Stimulated activated CD4-positive, alpha-beta T cell treated with anti-CD3 and anti-CD28 coated beads, Interleukin-2, amount 100 ng/mL, for 48 hours (primary cell): ENCODE measurements around the gene ZNF836.

Experiments
- DNase-seq, 2 donors: peaks; one replicate each; pipeline ENCODE4 v3.0.0-alpha.2; 2020

Gene ZNF836

GRCh38 chr19:52188822-52189734 lies 17.7 kb upstream of the ZNF836 start:
- peak in 1 of 2 donors; percentile 90 for DNase-seq

GRCh38 chr19:52187407-52187806 lies 16.0 kb upstream of the ZNF836 start:
- no peak for DNase-seq

GRCh38 chr19:52176574-52176973 lies 5.2 kb upstream of the ZNF836 start:
- no peak for DNase-seq

- DNase-seq, result no peak
Measured at GRCh38 chr19:52172347-52172746, 926 bp upstream of the ZNF836 start.

GRCh38 chr19:52170863-52171320 lies 529 bp downstream of the ZNF836 start:
- DNase-seq, result no peak

GRCh38 chr19:52170304-52170703 lies 1.1 kb downstream of the ZNF836 start:
- DNase-seq, result no peak

- DNase-seq, result no peak
Measured at GRCh38 chr19:52155596-52156359, 15.6 kb downstream of the ZNF836 start.

GRCh38 chr19:52148256-52148655 lies 23.2 kb downstream of the ZNF836 start:
- DNase-seq, result no peak

DNA sequence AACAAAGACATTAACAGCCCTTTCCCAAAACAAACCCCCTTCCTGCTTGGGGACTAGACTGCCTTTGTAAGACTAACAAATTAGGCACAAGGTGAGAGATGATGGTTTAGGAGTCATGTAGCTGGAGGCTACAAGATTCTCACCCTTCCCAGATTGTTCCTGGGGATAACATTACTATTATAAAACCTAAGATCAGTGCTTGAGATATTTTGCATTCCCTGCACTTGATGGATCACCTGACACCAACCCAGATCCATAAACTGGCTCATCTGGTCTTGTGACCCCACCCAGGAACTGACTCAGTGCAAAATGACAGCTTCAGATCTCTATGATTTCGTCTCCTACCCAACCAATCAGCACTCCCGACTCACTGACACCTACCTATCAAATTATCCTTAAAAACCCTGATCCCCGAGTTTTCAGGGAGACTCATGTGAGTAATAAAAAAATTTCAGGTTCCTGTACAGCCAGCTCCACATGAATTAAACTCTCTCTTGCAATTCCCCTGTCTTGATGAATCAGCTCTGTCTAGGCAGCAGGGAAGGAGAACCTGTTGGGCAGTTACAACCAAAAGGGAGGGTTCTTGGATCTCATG lies 29.3 kb downstream of the ZNF836 start:
- DNase-seq, result no peak

- DNase-seq, result no peak
Measured at GRCh38 chr19:52141203-52141602, 30.2 kb downstream of the ZNF836 start.

DNA sequence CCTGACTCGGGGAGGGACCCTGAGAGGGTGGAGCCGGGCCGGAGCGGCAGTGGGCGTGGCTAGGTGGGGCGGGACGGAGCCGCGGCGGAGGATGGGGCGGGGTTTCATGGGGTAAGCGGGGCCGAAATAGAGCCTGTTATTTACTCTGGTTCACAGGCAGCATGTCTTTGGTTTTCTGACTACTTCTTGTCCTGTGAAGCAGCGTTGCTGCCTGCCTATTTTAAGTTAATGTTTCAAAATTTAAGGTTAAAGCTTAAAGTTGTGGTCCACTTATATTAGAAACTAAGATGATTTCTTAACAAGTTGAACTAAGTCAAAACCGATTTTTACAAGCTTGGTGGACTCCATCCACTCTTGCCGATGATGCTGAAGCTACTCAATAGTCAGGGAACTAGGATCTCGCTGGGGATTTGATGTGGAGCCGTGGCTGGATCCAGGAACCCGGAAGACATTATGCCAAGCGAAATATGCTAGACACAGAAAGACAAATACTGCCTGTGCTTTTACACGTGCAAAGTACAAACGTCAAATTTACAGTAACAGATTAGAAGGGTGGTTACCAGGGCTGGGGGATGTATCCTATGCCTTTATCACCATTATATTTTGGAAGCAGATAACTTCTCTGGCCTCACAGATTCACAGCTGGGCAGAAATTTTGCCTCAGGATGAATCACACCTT lies 31.2 kb downstream of the ZNF836 start:
- DNase-seq, result peak; percentile 97 to 98

- peak; percentile 59 to 72 for DNase-seq
Measured at GRCh38 chr19:52139252-52140031, 32.0 kb downstream of the ZNF836 start, which contains the start of gene ZNF616. Gene ZNF616 (minus strand): TSS chr19:52139938. CDS start chr19:52130512, 9,426 bp downstream.

DNA sequence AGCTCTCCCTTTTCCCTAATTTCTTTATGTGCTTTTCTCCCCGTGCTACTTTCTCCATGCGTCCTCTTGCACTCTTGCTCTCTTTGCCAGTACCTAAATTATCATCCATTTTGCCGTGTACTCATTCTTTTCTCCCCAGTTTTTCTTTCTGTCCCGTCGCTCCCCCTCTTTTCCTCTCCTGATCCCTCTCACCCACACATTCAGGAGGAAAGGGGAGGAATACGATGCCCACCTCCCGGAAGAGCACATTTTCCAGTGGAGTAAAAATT lies 32.5 kb downstream of the ZNF836 start:
- no peak for DNase-seq

GRCh38 chr19:52138278-52138982 lies 33.0 kb downstream of the ZNF836 start:
- peak; percentile 18 to 19 for DNase-seq

- no peak for DNase-seq
Measured at GRCh38 chr19:52120286-52120685, 51.1 kb downstream of the ZNF836 start.

DNA sequence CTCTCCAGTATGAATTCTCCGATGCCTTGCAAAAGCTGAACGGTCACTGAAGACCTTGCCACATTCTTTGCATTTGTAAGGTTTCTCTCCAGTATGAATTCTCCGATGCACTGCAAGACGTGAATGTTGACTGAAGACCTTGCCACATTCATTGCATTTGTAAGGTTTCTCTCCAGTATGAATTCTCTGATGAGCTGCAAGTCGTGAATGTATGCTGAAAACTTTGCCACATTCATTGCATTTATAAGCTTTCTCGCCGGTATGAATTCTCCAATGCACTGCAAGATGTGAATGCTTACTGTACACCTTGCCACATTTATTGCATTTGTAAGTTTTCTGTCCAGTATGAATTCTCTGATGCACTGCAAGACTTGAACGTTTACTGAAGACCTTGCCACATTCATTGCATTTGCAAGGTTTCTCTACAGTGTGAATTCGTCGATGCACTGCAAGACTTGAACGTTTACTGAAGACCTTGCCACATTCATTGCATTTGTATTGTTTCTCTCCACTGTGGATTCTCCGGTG lies 55.8 kb downstream of the ZNF836 start:
- no peak for DNase-seq

GRCh38 chr19:52114691-52115090 lies 56.7 kb downstream of the ZNF836 start:
- DNase-seq, result no peak

GRCh38 chr19:52112624-52113023 lies 58.8 kb downstream of the ZNF836 start:
- no peak for DNase-seq

DNA sequence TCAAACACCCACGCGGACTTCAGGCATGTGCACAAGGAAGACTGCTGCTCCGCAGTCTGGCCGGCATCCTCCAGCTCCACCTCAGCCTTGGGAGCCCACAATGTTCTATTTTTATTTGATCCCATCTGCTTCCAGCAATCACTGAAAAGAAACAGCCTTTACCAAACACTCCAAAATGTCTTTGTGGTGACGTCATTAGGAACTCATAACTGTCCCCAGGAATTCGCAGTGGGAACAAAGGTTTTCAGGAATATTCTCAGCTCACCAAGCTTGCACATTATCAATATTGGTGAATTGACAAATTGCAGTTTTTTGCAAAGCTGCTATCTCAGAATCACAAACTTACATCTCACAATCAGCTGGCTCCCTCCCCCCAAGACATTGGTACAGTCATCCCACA lies 60.6 kb downstream of the ZNF836 start:
- DNase-seq, result no peak
